NCI-H1436 treated with DMSO at 0.1 percent for 48 hours (cell line): Measurements from ENCODE around the gene RAPGEF5.

Experiments
- DNase-seq: peaks from one replicate; lab custom pipeline; 2025; lab: John Stamatoyannopoulos, UW

The RAPGEF5 gene

DNA sequence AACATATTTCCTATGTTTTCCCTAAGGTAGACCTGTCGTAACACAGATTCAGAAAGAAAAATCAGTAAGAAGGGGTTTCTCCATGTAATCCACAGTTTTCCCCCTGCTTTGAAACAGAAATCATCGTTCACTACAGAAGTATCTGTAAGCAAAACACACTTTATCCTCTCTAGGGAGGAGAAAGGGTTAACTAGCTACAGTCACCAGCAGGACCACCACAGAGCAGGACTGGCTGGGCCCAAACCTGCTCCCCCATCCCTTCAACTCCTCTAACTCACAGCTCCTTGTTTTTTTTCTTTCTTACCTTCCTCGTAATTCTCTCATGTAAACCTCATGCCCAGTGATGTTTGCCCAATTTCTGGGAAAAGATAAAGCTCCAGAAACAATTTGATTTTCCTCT, 167.7 kb downstream of the RAPGEF5 start:
- no peak for DNase-seq

GRCh38 chr7:22187691-22188348, 169.1 kb downstream of the RAPGEF5 start:
- DNase-seq = no peak

DNA sequence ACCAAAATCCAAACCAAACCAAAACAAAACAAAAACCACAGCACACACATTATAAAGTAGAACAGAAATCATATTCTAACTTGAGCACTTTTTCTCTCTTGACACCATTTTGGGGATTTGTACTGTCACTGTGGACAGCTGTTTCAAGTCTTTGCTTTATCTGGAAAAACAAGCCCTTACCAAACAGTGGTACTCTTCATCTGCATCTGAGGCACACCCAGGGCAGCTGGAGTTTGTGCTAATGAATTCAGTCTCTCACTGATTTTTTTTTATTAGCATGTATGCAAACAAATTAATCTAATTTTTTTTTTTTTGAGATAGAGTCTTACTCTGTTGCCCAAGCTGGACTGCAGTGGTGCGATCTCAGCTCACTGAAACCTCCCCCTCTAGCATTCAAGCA, 171.4 kb downstream of the RAPGEF5 start:
- DNase-seq = no peak

DNA sequence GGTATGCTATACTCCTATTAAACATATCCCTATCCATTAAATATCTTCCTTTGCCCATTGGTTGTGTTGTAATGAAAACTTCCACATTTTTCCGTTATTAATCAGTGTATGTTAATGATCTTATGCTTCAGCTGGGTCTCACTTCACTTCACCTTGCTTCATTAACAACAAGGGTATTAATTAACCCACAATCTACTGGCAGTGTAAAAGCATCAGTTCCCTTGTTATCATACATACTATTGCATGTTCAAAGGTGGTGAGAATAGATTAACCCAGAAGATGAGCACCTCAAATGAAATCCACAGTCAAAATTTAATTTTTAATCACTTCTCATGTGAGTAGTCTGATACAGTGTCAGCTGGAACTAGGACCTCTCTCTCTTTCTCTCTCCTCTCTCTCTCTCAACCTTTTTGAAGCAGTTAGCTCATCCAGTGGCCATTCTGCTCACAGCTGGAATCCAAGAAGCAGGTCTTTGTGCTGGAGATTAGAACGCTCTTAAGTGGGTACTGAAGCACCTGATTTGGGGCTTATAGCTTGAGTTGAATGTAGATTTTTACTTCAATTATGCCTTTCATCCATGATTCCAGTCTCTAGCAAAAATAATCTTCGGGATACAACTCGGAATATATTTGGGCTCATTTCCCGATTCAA, 172.3 kb downstream of the RAPGEF5 start:
- DNase-seq = no peak

DNA sequence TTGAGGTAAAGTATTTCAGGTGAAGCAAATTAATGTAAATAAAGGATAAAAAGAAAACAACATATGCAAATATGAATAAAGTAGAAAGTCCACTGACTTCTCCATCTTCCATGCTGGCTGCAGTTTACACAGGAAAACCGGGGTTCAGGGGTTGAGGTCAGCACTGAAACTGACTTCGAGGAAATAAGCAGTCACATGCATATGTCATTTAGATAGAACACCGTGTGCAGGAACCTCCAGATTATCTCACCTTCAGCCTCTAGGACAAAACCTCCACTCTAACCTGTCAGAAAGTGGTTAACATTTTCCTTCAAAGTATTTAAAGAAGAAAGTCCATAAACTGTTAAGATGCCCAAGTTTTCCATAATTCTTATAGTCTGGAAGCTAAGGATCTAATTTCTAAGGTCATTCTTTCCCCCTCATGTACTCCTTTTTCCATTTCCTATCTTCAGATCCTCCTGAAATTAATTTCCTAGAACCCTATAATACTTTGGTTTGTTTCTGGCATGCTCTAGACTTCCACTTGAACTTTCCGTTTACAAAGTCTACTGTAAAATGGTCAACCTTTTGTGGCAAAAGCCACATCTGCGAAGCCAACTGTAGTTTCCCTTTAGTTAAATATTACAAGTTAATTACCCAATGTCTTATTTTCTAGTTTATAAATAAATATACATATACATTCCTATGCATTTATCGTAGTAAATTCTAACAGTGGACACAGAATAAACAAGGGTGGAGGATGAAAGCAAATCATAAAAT, 173.3 kb downstream of the RAPGEF5 start:
- DNase-seq = no peak

- no peak for DNase-seq
These were observed 174.8 kb downstream of the RAPGEF5 start for GRCh38 chr7:22182149-22182548.

- DNase-seq = peak; percentile 46
These were observed 175.3 kb downstream of the RAPGEF5 start for GRCh38 chr7:22181663-22182062.

- no peak for DNase-seq
These were observed 177.5 kb downstream of the RAPGEF5 start for GRCh38 chr7:22179442-22179879.

DNA sequence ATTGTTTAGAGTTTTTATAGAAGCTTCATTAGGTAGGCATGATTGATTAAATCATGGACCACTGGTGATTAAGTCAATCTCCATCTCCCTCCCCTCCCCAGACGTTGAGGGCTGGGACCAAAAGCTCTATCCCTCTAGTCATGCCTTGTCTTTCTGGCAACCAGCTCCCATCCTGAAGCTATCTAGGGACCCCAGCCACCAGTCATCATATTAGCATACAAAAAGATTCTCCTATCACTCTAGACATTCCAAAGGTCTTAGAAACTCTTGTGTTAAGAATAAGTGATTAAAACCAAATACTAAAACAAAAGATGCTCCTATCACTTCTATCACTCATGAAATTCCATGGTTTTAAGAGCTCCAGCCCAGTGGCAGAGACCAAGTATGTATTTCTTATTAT, 178.2 kb downstream of the RAPGEF5 start:
- DNase-seq = no peak

- no peak for DNase-seq
These were observed 180.1 kb downstream of the RAPGEF5 start for GRCh38 chr7:22176791-22177412.

GRCh38 chr7:22174574-22174953, 182.4 kb downstream of the RAPGEF5 start:
- no peak for DNase-seq

- DNase-seq = no peak
These were observed 183.0 kb downstream of the RAPGEF5 start for GRCh38 chr7:22173685-22174573.

GRCh38 chr7:22168129-22168634, 188.8 kb downstream of the RAPGEF5 start:
- DNase-seq = no peak

DNA sequence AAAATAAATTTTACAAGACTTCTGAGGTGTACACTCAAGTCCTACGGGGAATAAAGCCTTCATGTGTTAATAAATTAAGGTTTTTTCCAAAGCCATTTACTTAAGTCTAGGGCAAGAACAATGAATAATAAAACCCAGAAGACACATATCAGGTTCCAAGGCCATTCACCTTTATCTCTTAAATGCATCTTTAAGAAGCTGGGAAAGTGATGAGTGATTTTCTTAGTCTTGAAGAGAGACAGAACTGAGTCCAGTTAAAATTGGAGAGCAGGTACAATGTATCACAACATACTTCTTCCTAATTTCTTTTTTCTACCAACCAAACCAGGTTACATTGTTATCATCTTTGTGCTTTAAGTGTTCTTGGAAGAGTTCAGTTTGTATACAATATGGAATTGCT, 189.5 kb downstream of the RAPGEF5 start:
- no peak for DNase-seq

DNA sequence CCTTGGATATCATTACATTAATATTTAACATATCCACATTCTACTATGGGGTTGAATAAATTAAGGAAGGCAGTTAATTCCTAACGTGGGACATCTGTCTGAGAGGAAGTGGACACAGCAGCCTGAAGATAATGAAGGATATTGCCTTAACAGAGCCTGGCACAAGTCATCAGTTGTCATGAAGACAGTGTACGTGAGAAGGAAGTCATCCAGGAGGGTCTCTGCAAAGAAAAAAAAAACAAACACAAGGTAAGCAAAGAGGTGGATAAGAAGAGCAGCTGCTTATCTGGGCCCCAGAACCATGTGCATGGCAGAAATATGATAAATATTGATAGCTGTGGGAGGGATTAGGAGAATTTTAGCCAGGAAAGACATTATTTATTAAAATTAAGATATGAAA, 190.0 kb downstream of the RAPGEF5 start:
- DNase-seq = no peak

DNA sequence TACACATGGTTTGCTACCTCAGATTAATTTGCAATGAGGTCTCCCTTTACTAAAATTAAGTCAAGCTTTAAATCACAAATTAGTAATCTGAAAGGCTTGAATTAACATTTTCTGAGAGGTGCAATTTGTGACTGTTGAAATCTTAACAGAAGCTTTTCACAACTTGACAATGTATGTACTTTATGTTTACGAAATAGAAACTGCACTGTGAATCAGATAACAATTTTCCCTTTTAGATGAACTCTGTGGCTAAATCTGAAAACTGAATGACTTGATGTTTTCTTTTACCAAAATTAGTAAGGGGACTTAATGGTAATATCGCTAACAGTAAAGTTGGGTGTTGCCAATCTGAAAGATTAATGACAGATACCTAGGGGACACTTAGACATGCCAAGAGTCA, 197.6 kb downstream of the RAPGEF5 start:
- DNase-seq = no peak

DNA sequence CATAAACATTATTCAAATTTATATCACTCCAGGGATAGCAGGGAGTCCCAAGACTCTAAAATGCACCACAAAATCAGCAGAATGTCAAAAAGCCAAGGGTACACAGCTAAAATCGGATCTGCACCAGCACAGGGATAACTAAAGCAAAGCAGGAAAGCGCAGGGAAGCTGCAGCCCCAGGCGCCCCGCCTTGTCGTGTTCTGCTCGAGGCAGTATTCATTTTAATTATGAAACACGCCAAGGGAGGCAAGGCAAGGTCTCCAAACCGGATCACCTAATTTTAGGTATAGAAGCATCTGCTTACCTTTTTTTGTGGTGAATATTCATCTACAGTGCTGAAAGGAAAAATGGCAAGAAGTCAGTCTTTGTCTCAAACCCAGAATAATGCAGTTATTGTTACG, 199.4 kb downstream of the RAPGEF5 start:
- DNase-seq = no peak

DNA sequence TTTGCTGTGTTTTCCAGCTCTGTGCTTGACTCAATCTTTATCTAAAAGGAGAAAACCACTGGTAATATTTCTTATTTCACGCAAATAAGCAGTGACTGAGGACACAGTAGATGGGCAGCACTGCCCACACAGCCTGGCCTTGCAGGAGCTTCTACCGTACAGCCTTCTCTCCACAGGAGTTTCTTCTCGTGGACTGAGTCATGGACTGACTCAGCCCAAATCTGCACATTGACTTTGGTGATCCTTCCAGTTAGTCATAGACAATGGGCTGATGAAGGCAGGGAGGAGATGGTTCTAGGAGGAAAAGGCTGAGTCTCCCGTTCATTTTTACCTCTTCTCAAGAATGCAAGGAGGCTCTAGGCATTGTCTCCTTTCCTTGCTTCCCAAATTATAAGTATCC, 200.7 kb downstream of the RAPGEF5 start:
- no peak for DNase-seq

DNA sequence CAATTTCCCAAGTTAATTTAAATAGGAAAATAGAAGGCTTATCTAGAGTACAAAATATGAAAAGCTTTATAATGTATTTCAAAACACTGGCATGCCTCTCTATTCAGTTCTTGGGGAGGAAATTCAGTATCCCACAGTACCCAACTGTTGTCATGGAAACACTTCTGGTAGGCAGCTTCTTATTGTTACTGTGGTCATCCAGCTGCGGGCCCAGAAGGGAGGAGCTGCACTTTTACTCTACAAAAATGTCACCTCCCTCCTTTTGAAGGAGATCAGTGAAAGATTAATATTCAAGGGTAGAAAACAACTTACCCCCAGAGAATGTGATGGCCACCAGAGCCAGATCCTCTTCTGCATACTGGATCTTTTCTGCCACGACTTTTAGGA, 202.8 kb downstream of the RAPGEF5 start:
- DNase-seq = no peak

DNA sequence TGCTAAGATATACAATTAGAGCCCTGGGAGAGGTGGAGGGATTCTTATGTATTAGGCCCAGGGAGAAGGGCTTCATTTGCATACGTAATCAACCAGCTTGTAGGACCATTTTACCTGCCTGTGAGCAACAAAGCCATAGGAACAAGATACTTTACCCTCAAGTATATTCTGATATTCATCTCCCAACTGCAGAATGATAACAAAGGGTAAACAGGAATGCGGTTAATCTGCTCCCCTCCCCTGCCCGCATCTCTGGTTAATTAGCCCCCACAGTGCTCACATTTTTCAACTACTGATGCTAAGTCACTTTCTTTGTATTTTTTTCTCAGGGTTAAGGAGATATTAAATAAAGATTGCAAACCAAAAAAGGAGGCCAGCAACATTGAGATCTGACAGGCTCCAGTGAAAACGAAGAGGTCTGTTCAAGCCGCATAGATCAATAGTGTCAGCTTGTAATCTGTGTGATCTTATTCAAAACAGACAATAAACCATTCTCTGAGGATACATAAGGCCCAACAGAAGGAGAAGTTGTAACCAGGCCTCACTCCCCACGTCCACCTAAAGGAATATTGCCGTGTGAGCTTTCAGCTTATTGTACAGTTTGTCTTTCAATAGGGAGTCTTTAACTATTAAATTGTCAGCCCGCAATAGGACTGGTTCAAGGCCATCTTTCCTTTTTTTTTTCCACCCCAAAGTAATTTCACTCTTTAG, 203.4 kb downstream of the RAPGEF5 start:
- DNase-seq = no peak

DNA sequence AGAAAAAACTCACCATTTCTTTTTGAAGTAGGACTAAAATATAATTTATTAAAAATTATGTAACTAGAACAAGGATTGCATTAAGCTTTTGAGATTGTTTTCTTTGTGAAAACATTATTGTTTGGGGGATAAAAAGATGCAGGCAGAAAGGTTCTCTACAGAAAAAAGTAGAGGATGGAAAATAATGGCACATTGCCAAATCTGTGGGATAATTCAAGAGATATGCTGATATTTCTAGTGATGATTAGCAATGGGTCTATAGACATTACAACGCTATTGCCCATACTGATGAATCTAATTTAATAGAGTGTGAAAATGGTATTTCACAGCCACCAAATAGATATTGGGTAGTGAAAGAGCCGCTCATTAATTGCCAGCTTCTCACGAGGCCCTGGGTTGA, 204.3 kb downstream of the RAPGEF5 start:
- no peak for DNase-seq
